B cell (primary cell): Measurements from ENCODE around the gene TAC3. TPM values are rescaled to one million over a fixed set of nuclear protein-coding genes. Genes with fewer than 3 reads are reported as not detected.

ENCODE experiments used
- ATAC-seq: fragments of 200-7000 bp; cut with Tn5 transposase; one replicate; pipeline ENCODE4 v1.10.0; 2021; ENCODE audit warnings: low read depth, mild to moderate bottlenecking, moderate number of reproducible peaks, moderate library complexity
- CTCF ChIA-PET: fragments of 350-600 bp; sonication (Branson Sonifier 250); formaldehyde crosslinking; loops from one replicate; lab custom pipeline; 2021; ENCODE audit warnings: antibody characterized with exemption, inconsistent platforms; lab: Charles Lee
- POLR2A ChIA-PET: fragments of 350-600 bp; sonication (Branson Sonifier 250); formaldehyde crosslinking; loops from one replicate; lab custom pipeline; 2021; ENCODE audit warnings: antibody characterized with exemption; lab: Charles Lee
- DNase-seq: peaks from one replicate; pipeline ENCODE4 v3.0.0; 2013
- H2AFZ ChIP-seq: 2 replicates; pipeline ENCODE4 v1.6.1; 2012; ENCODE audit warnings: mild to moderate bottlenecking, low read depth, low read length; ENCODE audit not compliant: insufficient read depth, poor library complexity, severe bottlenecking
- H3K27ac ChIP-seq, 2 donors: 1 replicate in 1 of 2; 2 replicates in 1 of 2; pipeline ENCODE4 v1.5.1; 2012 to 2013; ENCODE audit warnings: low read length in 2 of 2, mild to moderate bottlenecking in 2 of 2, moderate library complexity in 1 of 2
- H3K27me3 ChIP-seq, 4 experiments: fragments of 200-600 bp in 1 of 4; sonication (generic) in 1 of 4; replicated peaks in 1 of 4; 1 replicate in 2 of 4; 2 replicates in 2 of 4; pipeline versions ENCODE4 v1.6.1 to v1.7.0; 2013 to 2016; ENCODE audit warnings: low read length in 3 of 4, mild to moderate bottlenecking in 2 of 4, mixed read lengths in 1 of 4, moderate library complexity in 1 of 4; ENCODE audit not compliant: insufficient read depth in 4 of 4, control insufficient read depth in 3 of 4; ENCODE audit errors: control extremely low read depth in 1 of 4
- H3K36me3 ChIP-seq, 2 experiments: replicated peaks in 1 of 2; 1 replicate in 1 of 2; 2 replicates in 1 of 2; pipeline versions ENCODE4 v1.6.1 to v1.7.1; 2013; ENCODE audit warnings: low read length in 1 of 2; ENCODE audit not compliant: insufficient read depth in 2 of 2, control insufficient read depth in 1 of 2; ENCODE audit errors: control extremely low read depth in 1 of 2, extremely low read depth in 1 of 2
- H3K4me1 ChIP-seq, 2 donors: fragments of 200-600 bp in 1 of 2; sonication (generic) in 1 of 2; 1 replicate in 1 of 2; 2 replicates in 1 of 2; pipeline versions ENCODE4 v1.5.1 to v1.6.1; 2013 to 2017; ENCODE audit warnings: low read length in 2 of 2; ENCODE audit not compliant: control insufficient read depth in 2 of 2, insufficient read depth in 2 of 2
- H3K4me2 ChIP-seq: replicated peaks from 2 replicates; pipeline ENCODE3; 2012; ENCODE audit warnings: mild to moderate bottlenecking, low read depth, low read length; ENCODE audit not compliant: poor library complexity, severe bottlenecking
- H3K4me3 ChIP-seq, 5 experiments: fragments of 200-600 bp in 1 of 5; sonication (generic) in 1 of 5; 1 replicate in 3 of 5; 2 replicates in 2 of 5; pipeline versions ENCODE4 v1.5.1 to v1.7.0; 2011 to 2016; ENCODE audit warnings: low read length in 4 of 5, mild to moderate bottlenecking in 4 of 5, low read depth in 2 of 5, control low read depth in 1 of 5, moderate library complexity in 1 of 5; ENCODE audit not compliant: insufficient read depth in 1 of 5; ENCODE audit errors: control extremely low read depth in 1 of 5, extremely low read depth in 1 of 5
- H3K79me2 ChIP-seq: fragments of 200-600 bp; sonication (generic); one replicate; pipeline ENCODE4 v1.6.0; 2016; ENCODE audit warnings: low read length; ENCODE audit not compliant: control insufficient read depth, insufficient read depth
- H3K9ac ChIP-seq: fragments of 200-600 bp; sonication (generic); 2 replicates; pipeline ENCODE4 v1.6.1; 2017; ENCODE audit warnings: mild to moderate bottlenecking, low read length, moderate library complexity
- H3K9me3 ChIP-seq, 3 donors: one replicate each; pipeline versions ENCODE4 v1.6.1 to v1.7.1; 2013; ENCODE audit warnings: low read length in 2 of 3; ENCODE audit not compliant: control insufficient read depth in 2 of 3, insufficient read depth in 1 of 3; ENCODE audit errors: control extremely low read depth in 1 of 3
- H4K20me1 ChIP-seq: 2 replicates; pipeline ENCODE4 v1.6.0; 2012; ENCODE audit warnings: mild to moderate bottlenecking, low read length; ENCODE audit not compliant: insufficient read depth, control insufficient read depth, poor library complexity, severe bottlenecking
- H3K27ac Mint-ChIP-seq: one replicate; pipeline ENCODE4 v1.8.0; 2021; ENCODE audit warnings: mixed read lengths
- H3K27me3 Mint-ChIP-seq: one replicate; pipeline ENCODE4 v1.8.0; 2021; ENCODE audit warnings: mixed read lengths
- H3K4me1 Mint-ChIP-seq: one replicate; pipeline ENCODE4 v1.8.0; 2021; ENCODE audit warnings: mixed read lengths
- H3K4me3 Mint-ChIP-seq: one replicate; pipeline ENCODE4 v1.8.0; 2021; ENCODE audit warnings: mixed read lengths
- H3K9me3 Mint-ChIP-seq: one replicate; pipeline ENCODE4 v1.8.0; 2022; ENCODE audit warnings: mixed read lengths; ENCODE audit not compliant: insufficient read depth
- EZH2 ChIP-seq: IDR thresholded peaks from 2 replicates; pipeline ENCODE4 v1.6.1; 2012; ENCODE audit warnings: borderline replicate concordance, low read depth, mild to moderate bottlenecking, moderate library complexity, low read length; ENCODE audit not compliant: insufficient read depth, poor library complexity, severe bottlenecking
- WGBS: methylation state at CpG from one replicate; pipeline ENCODE4 v1.1.5; 2013; ENCODE audit warnings: missing lambda C conversion rate; ENCODE audit not compliant: insufficient coverage; 5-methylcytosine and 5-hydroxymethylcytosine counted together
- intact Hi-C: fragments of 100-400 bp; cut with micrococcal nuclease; formaldehyde crosslinking; loops from one replicate; pipeline ENCODE4 v1.10.0; 2022
- polyA plus RNA-seq: library from polyadenylated mRNA; depleted of rRNA; stranded (reverse); fragments of >200 nt; gene quantifications from 2 replicates; pipeline ENCODE4 v1.2.3, GENCODE V29; 2012
- total RNA-seq, 2 donors: library from RNA; stranded (reverse); fragments of 120-200 nt in 1 of 2; gene quantifications; 1 replicate in 1 of 2; 2 replicates in 1 of 2; pipeline versions ENCODE4 v1.2.3 to v1.2.4, GENCODE V29; 2013 to 2022
- TF ChIP-seq, protein P1 (sequence below): fragments of 200-600 bp; IDR thresholded peaks from one replicate; pipeline ENCODE4 v1.8.0; 2022; ENCODE audit warnings: antibody characterized with exemption, mild to moderate bottlenecking

The TAC3 gene
- total and polyA plus RNA-seq, 2 donors (not counting 1 experiment from before 2014, with no cell fraction given): 0.24 TPM; not detected in 1

DNA sequence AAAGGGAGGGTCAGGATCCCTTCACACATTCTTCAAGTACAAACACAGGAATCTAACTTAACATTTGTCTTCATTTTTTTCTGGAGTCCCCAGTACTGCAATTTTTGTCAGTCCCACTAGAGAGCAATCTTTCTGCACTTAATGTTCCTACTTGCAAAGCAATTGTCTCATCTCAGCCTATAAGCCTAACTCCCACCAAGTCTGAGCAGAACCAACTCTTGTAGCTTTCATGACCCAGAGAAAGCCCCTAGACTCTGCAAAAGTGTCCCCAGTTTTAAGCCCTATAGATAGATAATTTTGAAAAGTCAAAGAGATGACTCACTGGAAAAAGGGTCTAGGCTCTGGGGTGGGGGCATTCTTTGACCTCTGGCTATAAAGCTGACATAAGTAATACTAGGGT lies 8.2 kb downstream of the TAC3 start:
- Histone ChIP-seq H3K79me2 (peaks cover 28% of the 10 kb centered on the region), H3K4me3 (no peak overlapping the region), H4K20me1 (no peaks in the 10 kb centered on the region), H3K27ac (no peak overlapping the region), H3K4me1 (peaks cover 20 to 35% of the 10 kb centered on the region in 2 donors), H3K9me3 (no peaks in the 10 kb centered on the region), H3K9ac (no peak overlapping the region), H3K4me2 (no peak overlapping the region), H2AFZ (no peak overlapping the region), H3K36me3 (peaks cover 0 to 14% of the 10 kb centered on the region in 2 experiments), H3K27me3 (no peaks in the 10 kb centered on the region)
- POLR2A ChIA-PET: no interaction called here
- Mint-ChIP-seq H3K27ac (peak overlapping the region; percentile 67), H3K9me3 (no peaks in the 10 kb centered on the region), H3K4me3 (peak overlapping the region; percentile 62), H3K27me3 (no peaks in the 10 kb centered on the region), H3K4me1 (peaks cover 45% of the 10 kb centered on the region)
- ATAC-seq (no peak), DNase-seq (peak; percentile 65)
- CTCF ChIA-PET: interaction anchor here (0.6 to 3.3 kb wide), 12 partner anchors 10 to 487 kb away, joined by 3 to 27 read pairs (median 5); partner anchors contain the start of genes RBMS2 and STAT6
- TF ChIP-seq, protein P1, sequence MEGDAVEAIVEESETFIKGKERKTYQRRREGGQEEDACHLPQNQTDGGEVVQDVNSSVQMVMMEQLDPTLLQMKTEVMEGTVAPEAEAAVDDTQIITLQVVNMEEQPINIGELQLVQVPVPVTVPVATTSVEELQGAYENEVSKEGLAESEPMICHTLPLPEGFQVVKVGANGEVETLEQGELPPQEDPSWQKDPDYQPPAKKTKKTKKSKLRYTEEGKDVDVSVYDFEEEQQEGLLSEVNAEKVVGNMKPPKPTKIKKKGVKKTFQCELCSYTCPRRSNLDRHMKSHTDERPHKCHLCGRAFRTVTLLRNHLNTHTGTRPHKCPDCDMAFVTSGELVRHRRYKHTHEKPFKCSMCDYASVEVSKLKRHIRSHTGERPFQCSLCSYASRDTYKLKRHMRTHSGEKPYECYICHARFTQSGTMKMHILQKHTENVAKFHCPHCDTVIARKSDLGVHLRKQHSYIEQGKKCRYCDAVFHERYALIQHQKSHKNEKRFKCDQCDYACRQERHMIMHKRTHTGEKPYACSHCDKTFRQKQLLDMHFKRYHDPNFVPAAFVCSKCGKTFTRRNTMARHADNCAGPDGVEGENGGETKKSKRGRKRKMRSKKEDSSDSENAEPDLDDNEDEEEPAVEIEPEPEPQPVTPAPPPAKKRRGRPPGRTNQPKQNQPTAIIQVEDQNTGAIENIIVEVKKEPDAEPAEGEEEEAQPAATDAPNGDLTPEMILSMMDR: peak; percentile 63
- no peak for TF ChIP-seq EZH2
- intact Hi-C loops: loop anchor here (1.0 to 10.0 kb wide), 4 partner anchors 53 to 373 kb away; partner anchors contain the start of gene BAZ2A

DNA sequence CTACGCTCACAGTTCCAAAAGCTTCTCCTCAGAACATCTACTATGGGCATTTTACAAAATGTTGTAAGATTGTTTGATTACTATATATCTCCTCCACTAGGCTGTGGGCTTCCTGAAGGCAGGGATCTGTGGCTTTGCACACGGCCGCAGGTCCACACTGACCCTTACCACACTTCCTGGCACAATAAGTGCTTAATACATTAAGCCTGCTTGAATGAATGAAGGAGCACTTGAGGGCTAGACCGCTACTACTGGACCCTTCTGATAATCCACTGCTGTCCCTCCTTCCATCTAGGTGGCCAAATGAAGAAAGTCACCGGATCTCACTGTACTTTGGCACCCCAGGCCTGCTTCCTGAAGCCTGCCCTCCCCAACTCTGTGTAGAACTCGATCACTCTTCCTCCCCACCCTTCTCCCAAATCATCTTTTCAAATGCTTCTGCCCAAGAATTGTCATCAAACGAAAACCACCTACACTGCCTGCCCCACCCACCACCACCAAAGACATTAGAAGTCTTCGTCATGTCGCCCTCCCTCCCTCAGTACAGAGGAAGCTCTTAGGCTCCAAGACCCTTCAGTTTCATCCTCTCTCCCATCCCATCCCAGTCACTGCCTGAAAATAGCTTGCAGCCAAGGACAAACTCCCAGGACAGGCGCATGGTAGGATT lies 9.4 kb downstream of the TAC3 start:
- Histone ChIP-seq H3K79me2 (peaks cover 35% of the 10 kb centered on the region), H4K20me1 (peaks cover 2% of the 10 kb centered on the region), H3K9ac (peak overlapping the region; percentile 57), H3K27me3 (no peaks in the 10 kb centered on the region), H3K4me3 (peak overlapping the region in 4 of 5 experiments; percentile 1 to 45 (median 28)), H2AFZ (peak overlapping the region; percentile 84), H3K36me3 (peaks cover 0 to 26% of the 10 kb centered on the region in 2 experiments), H3K27ac (peak overlapping the region in 1 of 2 donors; percentile 36), H3K9me3 (no peaks in the 10 kb centered on the region), H3K4me1 (peaks cover 16 to 24% of the 10 kb centered on the region in 2 donors), H3K4me2 (peak overlapping the region; percentile 74)
- H3K27me3 Mint-ChIP-seq: no peaks in the 10 kb centered on the region
- no peaks in the 10 kb centered on the region for H3K9me3 Mint-ChIP-seq
- CTCF ChIA-PET: interaction anchor here (0.6 to 9.2 kb wide), 10 partner anchors 10 to 686 kb away, joined by 3 to 52 read pairs (median 7); partner anchors contain the start of gene STAT6
- POLR2A ChIA-PET: no interaction called here
- peak overlapping the region; percentile 77 for H3K27ac Mint-ChIP-seq
- H3K4me1 Mint-ChIP-seq: peaks cover 40% of the 10 kb centered on the region
- intact Hi-C loops: loop anchor here (10.0 kb wide), 1 partner anchor 372 kb away; the partner anchor contains the start of gene BAZ2A
- H3K4me3 Mint-ChIP-seq: peak overlapping the region; percentile 62
- ATAC-seq (no peak), DNase-seq (no peak)
- no peak for TF ChIP-seq EZH2
- TF ChIP-seq, protein P1: peak; percentile 43
- WGBS: 59% methylated on average over 6 of the region's 10 CpGs
